ENCODE results near the gene SMIM38. TPM values are rescaled to one million over a fixed set of nuclear protein-coding genes. Genes with fewer than 3 reads are reported as not detected.

SMIM38 gene
- total and polyA plus RNA-seq, 4 donors: 0.03 to 1.7 (median 0.07) TPM

GRCh38 chr11:69190796-69191536 is 35.2 kb downstream of the SMIM38 start:
- TF ChIP-seq MAX (IDR thresholded peaks at IDR 0.05): no peak
- TF ChIP-seq NR2F2 (IDR thresholded peaks at IDR 0.05): no peak
- no peak for TF ChIP-seq RXRA (IDR thresholded peaks at IDR 0.05)
- no peak for TF ChIP-seq FOXA1 (IDR thresholded peaks at IDR 0.05)
- no peak for TF ChIP-seq CTCF (IDR thresholded peaks at IDR 0.05; ENCODE audit: low read depth, low read length, missing input control)
- no peak for TF ChIP-seq HNF4A (conservative IDR thresholded peaks at IDR 0.05)
- no peak for DNase-seq (ENCODE audit: low spot score)
- no peak overlapping the region for H3K27ac ChIP-seq (ENCODE audit: low read depth in 1 of 2, low read length in 2 of 2)
- peaks cover 0 to 13% (median 10%) of the 10 kb centered on the region in 4 donors for H3K9me3 ChIP-seq (ENCODE audit: control insufficient read depth in 4 of 4, low read length in 3 of 4)
- H3K4me1 ChIP-seq (ENCODE audit: control insufficient read depth in 4 of 4, insufficient read depth in 4 of 4, low read length in 3 of 4): no peaks in the 10 kb centered on the region
- no peak overlapping the region for H3K4me3 ChIP-seq (ENCODE audit: low read depth in 1 of 3, low read length in 3 of 3)
- H3K27me3 ChIP-seq (ENCODE audit: control insufficient read depth in 4 of 4, insufficient read depth in 4 of 4, low read length in 3 of 4): no peaks in the 10 kb centered on the region
- 89% methylated on average over 18 of the region's 18 CpGs for WGBS
- H3K9ac ChIP-seq (ENCODE audit: low read depth in 1 of 2, low read length in 2 of 2): no peak overlapping the region
- H3K36me3 ChIP-seq (ENCODE audit: control insufficient read depth in 4 of 4, insufficient read depth in 3 of 4, low read depth in 1 of 4, low read length in 3 of 4): no peaks in the 10 kb centered on the region

GRCh38 chr11:69192301-69192721 is 36.6 kb downstream of the SMIM38 start:
- Histone ChIP-seq H3K9me3 (ENCODE audit: control insufficient read depth in 4 of 4, low read length in 3 of 4) (peaks cover 0 to 12% (median 7%) of the 10 kb centered on the region in 4 donors), H3K4me1 (ENCODE audit: control insufficient read depth in 4 of 4, insufficient read depth in 4 of 4, low read length in 3 of 4) (no peaks in the 10 kb centered on the region), H3K4me3 (ENCODE audit: low read depth in 1 of 3, low read length in 3 of 3) (no peak overlapping the region), H3K9ac (ENCODE audit: low read depth in 1 of 2, low read length in 2 of 2) (no peak overlapping the region), H3K36me3 (ENCODE audit: control insufficient read depth in 4 of 4, insufficient read depth in 3 of 4, low read depth in 1 of 4, low read length in 3 of 4) (no peaks in the 10 kb centered on the region), H3K27ac (ENCODE audit: low read depth in 1 of 2, low read length in 2 of 2) (no peak overlapping the region), H3K27me3 (ENCODE audit: control insufficient read depth in 4 of 4, insufficient read depth in 4 of 4, low read length in 3 of 4) (no peaks in the 10 kb centered on the region)
- WGBS: 71% methylated on average over 17 of the region's 17 CpGs
- TF ChIP-seq EGR1 (IDR thresholded peaks at IDR 0.05; ENCODE audit: low read depth in 2 of 2) (no peak), RAD21 (IDR thresholded peaks at IDR 0.05) (no peak), REST (IDR thresholded peaks at IDR 0.05) (no peak), HNF4A (conservative IDR thresholded peaks at IDR 0.05) (no peak), JUND (IDR thresholded peaks at IDR 0.05) (no peak), RXRA (IDR thresholded peaks at IDR 0.05) (no peak), HNF4G (IDR thresholded peaks at IDR 0.05) (no peak), FOXA2 (IDR thresholded peaks at IDR 0.05) (no peak), ATF3 (IDR thresholded peaks at IDR 0.05) (no peak), NR2F2 (IDR thresholded peaks at IDR 0.05) (no peak), GABPA (IDR thresholded peaks at IDR 0.05 in 1 of 2, conservative IDR thresholded peaks at IDR 0.05 in 1 of 2) (no peak), YY1 (IDR thresholded peaks at IDR 0.05) (no peak), MAX (IDR thresholded peaks at IDR 0.05) (no peak), CTCF (IDR thresholded peaks at IDR 0.05; ENCODE audit: low read depth, low read length, missing input control) (no peak), ZBTB33 (IDR thresholded peaks at IDR 0.05) (no peak), FOXA1 (IDR thresholded peaks at IDR 0.05) (no peak), SP1 (IDR thresholded peaks at IDR 0.05) (no peak)
- no peak for DNase-seq (ENCODE audit: low spot score)
